Measurements from ENCODE around the gene SIAH3.

DNA sequence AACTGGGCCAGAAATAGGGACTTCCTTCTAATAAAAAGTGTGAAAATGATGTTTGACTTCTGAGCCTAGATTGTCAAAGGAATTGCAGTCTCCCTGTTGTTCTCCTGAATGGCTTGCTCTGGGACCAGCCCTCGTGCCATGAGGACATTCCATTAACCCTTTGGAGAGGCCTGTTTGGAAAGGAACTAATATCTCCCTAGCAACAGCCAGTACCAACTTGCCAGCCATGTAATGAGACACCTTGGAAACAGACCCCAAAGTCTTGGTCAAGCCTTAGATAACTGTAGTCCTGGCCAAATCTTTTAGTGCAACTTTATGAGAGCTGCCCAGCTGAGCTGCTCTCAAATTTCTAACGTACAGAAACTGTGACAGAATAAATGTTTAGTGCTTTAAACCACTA is 8.2 kb upstream of the SIAH3 start:
- TF ChIP-seq POLR2A (IDR thresholded peaks at IDR 0.05), result no peak
- TF ChIP-seq, protein P1, sequence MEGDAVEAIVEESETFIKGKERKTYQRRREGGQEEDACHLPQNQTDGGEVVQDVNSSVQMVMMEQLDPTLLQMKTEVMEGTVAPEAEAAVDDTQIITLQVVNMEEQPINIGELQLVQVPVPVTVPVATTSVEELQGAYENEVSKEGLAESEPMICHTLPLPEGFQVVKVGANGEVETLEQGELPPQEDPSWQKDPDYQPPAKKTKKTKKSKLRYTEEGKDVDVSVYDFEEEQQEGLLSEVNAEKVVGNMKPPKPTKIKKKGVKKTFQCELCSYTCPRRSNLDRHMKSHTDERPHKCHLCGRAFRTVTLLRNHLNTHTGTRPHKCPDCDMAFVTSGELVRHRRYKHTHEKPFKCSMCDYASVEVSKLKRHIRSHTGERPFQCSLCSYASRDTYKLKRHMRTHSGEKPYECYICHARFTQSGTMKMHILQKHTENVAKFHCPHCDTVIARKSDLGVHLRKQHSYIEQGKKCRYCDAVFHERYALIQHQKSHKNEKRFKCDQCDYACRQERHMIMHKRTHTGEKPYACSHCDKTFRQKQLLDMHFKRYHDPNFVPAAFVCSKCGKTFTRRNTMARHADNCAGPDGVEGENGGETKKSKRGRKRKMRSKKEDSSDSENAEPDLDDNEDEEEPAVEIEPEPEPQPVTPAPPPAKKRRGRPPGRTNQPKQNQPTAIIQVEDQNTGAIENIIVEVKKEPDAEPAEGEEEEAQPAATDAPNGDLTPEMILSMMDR (IDR thresholded peaks at IDR 0.05), result no peak

All from right lobe of liver (tissue), 4 donors.